Upper lobe of left lung (tissue), 6 donors: ENCODE results near the gene SLC25A13. TPM values are rescaled to one million over a fixed set of nuclear protein-coding genes. Genes with fewer than 3 reads are reported as not detected.

ENCODE experiments used
- ATAC-seq, 2 donors: fragments of 200-7000 bp; cut with Tn5 transposase; one replicate each; pipeline ENCODE4 v1.9.1; 2022; ENCODE audit warnings: mild to moderate bottlenecking in 2 of 2, moderate library complexity in 2 of 2; ENCODE audit not compliant: low FRiP score in 2 of 2
- DNase-seq, 2 donors: peaks; one replicate each; pipeline ENCODE4 v3.0.0-alpha.2; 2019 to 2020
- H3K27ac ChIP-seq, 4 donors: fragments of 200-600 bp; sonication (generic); one replicate each; pipeline ENCODE4 v1.5.1; 2016 to 2019
- H3K27me3 ChIP-seq, 4 donors: fragments of 200-600 bp; sonication (generic); one replicate each; pipeline ENCODE4 v1.5.1; 2017 to 2019
- H3K36me3 ChIP-seq, 4 donors: fragments of 200-600 bp; sonication (generic); one replicate each; pipeline ENCODE4 v1.5.1; 2016 to 2019
- H3K4me1 ChIP-seq, 4 donors: fragments of 200-600 bp; sonication (generic); one replicate each; pipeline ENCODE4 v1.5.1; 2018 to 2019
- H3K4me3 ChIP-seq, 4 donors: fragments of 200-600 bp; sonication (generic); one replicate each; pipeline ENCODE4 v1.5.1; 2017 to 2019; ENCODE audit warnings: mild to moderate bottlenecking in 2 of 4, moderate library complexity in 1 of 4
- H3K9me3 ChIP-seq, 4 donors: fragments of 200-600 bp; sonication (generic); one replicate each; pipeline ENCODE4 v1.5.1; 2018 to 2019
- EP300 ChIP-seq, 4 donors: sonication (generic); formaldehyde crosslinking; IDR thresholded peaks; one replicate each; pipeline ENCODE4 v1.5.1; 2017; ENCODE audit warnings: antibody characterized with exemption in 4 of 4, control low read depth in 2 of 4
- POLR2A ChIP-seq, 4 donors: fragments of 450-650 bp; IDR thresholded peaks; one replicate each; pipeline ENCODE4 v1.5.1; 2016 to 2017; ENCODE audit warnings: antibody characterized with exemption in 4 of 4, mild to moderate bottlenecking in 2 of 4
- POLR2AphosphoS5 ChIP-seq, 2 donors: sonication (generic); formaldehyde crosslinking; IDR thresholded peaks; one replicate each; pipeline ENCODE4 v1.5.1; 2017; ENCODE audit warnings: antibody characterized with exemption in 2 of 2
- WGBS, 2 donors: methylation state at CpG; one replicate each; pipeline ENCODE4 v1.1.5; 2017 to 2018; 5-methylcytosine and 5-hydroxymethylcytosine counted together
- total RNA-seq, 6 donors: library from RNA; depleted of rRNA in 4 of 6; stranded (reverse); fragments of >200 nt in 4 of 6; gene quantifications; one replicate each; pipeline versions ENCODE4 v1.1.0 to v1.2.1, GENCODE V29; 2016 to 2021
- TF ChIP-seq, protein P1 (sequence below), 6 experiments: fragments of 450-650 bp in 4 of 6; fragments of 200-600 bp in 2 of 6; sonication (generic) in 2 of 6; IDR thresholded peaks; one replicate each; pipeline ENCODE4 v1.5.1; 2016 to 2019; ENCODE audit warnings: antibody characterized with exemption in 6 of 6
- donor health status: DM: no; HTN: no; CAD: no; lungs with moderate emphysema.
- donor health status: DM: no; HTN: yes; CAD: no; lungs with severe emphysema.

Gene SLC25A13
- total RNA-seq, 6 donors from 2014 or later = 21.4 to 39.7 (median 30.8) TPM

DNA sequence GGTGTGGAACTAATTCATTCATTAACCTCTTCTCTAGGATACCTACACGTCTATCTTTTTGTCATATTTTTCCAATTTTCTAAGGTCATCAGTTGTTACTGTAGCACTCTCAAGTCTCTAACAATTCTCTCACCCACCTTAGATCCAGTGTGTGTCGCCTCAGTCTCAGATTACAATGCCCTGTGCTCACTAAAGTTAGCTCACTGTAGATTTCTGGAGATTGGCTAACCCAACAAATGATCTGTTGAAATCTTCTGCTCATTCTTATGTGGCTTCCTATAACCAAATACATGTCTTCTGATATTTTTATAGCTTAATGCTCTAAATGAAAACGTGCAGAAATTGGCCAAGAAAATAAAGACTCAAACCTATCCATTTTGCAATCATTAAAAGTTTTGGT, 142.6 kb downstream of the SLC25A13 start:
- no peaks in the 10 kb centered on the region for H3K4me1 ChIP-seq
- peaks cover 7 to 62% (median 18%) of the 10 kb centered on the region in 4 donors for H3K36me3 ChIP-seq
- no peak overlapping the region for H3K4me3 ChIP-seq
- TF ChIP-seq, protein P1, sequence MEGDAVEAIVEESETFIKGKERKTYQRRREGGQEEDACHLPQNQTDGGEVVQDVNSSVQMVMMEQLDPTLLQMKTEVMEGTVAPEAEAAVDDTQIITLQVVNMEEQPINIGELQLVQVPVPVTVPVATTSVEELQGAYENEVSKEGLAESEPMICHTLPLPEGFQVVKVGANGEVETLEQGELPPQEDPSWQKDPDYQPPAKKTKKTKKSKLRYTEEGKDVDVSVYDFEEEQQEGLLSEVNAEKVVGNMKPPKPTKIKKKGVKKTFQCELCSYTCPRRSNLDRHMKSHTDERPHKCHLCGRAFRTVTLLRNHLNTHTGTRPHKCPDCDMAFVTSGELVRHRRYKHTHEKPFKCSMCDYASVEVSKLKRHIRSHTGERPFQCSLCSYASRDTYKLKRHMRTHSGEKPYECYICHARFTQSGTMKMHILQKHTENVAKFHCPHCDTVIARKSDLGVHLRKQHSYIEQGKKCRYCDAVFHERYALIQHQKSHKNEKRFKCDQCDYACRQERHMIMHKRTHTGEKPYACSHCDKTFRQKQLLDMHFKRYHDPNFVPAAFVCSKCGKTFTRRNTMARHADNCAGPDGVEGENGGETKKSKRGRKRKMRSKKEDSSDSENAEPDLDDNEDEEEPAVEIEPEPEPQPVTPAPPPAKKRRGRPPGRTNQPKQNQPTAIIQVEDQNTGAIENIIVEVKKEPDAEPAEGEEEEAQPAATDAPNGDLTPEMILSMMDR (IDR thresholded peaks at IDR 0.05) = no peak
- TF ChIP-seq POLR2A (IDR thresholded peaks at IDR 0.05) = no peak
- TF ChIP-seq POLR2AphosphoS5 (IDR thresholded peaks at IDR 0.05) = no peak
- TF ChIP-seq EP300 (IDR thresholded peaks at IDR 0.05) = no peak
- H3K27ac ChIP-seq = no peak overlapping the region
- ATAC-seq = no peak
- no peaks in the 10 kb centered on the region for H3K27me3 ChIP-seq
- 83 to 92% methylated on average over 3 of the region's 3 CpGs for WGBS, 2 donors
- no peaks in the 10 kb centered on the region for H3K9me3 ChIP-seq
- DNase-seq = no peak

DNA sequence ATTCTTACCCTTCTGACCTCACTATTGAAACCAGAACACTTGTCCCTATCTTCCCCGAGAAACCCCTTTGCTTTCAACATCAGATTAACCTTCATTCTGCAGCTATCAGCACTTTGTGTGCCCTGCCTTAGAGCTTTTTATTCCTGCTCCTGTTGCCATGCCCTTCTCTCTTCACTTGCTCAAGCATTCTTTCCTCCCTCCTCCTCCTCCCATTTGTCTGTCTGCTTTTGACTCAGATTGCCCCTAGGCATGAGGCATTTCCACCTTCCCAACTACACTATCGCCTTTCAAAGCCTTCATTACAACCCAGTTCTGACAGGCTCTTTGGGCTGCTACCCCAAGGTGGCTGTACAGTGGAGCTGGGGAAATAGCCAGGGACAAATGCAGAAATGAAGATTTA, 143.3 kb downstream of the SLC25A13 start:
- WGBS, 2 donors = 94 to 95% methylated on average over 2 of the region's 2 CpGs
- TF ChIP-seq, protein P1 (IDR thresholded peaks at IDR 0.05) = no peak
- TF ChIP-seq EP300 (IDR thresholded peaks at IDR 0.05) (no peak), POLR2A (IDR thresholded peaks at IDR 0.05) (no peak), POLR2AphosphoS5 (IDR thresholded peaks at IDR 0.05) (no peak)
- ATAC-seq (no peak), DNase-seq (no peak)
- Histone ChIP-seq H3K9me3 (no peaks in the 10 kb centered on the region), H3K36me3 (peaks cover 5 to 55% (median 14%) of the 10 kb centered on the region in 4 donors), H3K4me3 (no peak overlapping the region), H3K4me1 (no peaks in the 10 kb centered on the region), H3K27me3 (no peaks in the 10 kb centered on the region), H3K27ac (no peak overlapping the region)

DNA sequence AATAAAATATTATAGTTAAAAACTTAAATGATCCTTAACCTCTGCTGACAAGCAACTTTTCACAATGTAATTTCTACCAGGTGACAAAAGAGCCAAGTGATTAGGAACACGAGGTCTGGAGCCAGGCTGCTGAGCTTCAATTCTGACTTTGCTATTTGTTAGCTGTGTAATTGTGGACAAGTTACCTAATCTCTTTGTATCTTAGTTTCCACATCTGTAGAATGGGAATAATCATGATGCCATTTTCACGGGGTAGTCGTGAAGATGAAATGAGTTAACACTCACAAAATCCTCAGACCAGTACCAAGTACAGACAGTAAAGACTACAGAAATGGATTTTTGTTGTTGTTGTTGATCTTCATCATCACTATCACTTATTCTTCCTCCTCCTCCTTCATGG, 144.5 kb downstream of the SLC25A13 start:
- no peaks in the 10 kb centered on the region for H3K4me1 ChIP-seq
- H3K27me3 ChIP-seq = no peaks in the 10 kb centered on the region
- ATAC-seq = no peak
- H3K9me3 ChIP-seq = no peaks in the 10 kb centered on the region
- no peak for TF ChIP-seq POLR2AphosphoS5 (IDR thresholded peaks at IDR 0.05)
- TF ChIP-seq, protein P1 (IDR thresholded peaks at IDR 0.05) = no peak
- no peak for TF ChIP-seq POLR2A (IDR thresholded peaks at IDR 0.05)
- no peak for TF ChIP-seq EP300 (IDR thresholded peaks at IDR 0.05)
- DNase-seq = no peak
- peaks cover 0 to 42% (median 6%) of the 10 kb centered on the region in 4 donors for H3K36me3 ChIP-seq
- no peak overlapping the region for H3K4me3 ChIP-seq
- no peak overlapping the region for H3K27ac ChIP-seq
- WGBS, 2 donors = 89 to 94% methylated on average over 3 of the region's 3 CpGs

DNA sequence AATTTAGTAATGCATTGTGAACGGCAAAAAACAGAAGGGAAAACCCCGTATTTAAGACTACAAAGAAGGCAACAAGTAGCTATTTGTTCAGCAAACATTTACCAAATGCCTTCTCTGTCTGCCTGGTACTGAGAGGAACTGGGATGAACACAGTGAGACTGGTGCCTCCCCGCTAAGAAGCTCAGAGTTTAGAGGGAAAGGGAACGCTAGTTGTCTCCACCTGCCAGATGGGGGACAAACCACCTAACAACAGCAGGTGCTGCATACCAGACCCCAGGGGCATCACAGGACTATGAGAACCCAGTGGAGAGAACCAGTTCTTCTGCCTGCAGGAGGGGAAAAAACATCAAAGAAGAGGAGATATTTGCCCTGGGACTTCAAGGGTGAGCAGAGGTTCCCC, 147.1 kb downstream of the SLC25A13 start:
- Histone ChIP-seq H3K27me3 (no peaks in the 10 kb centered on the region), H3K4me1 (no peaks in the 10 kb centered on the region), H3K27ac (no peak overlapping the region), H3K4me3 (no peak overlapping the region), H3K36me3 (peaks cover 0 to 57% (median 8%) of the 10 kb centered on the region in 4 donors), H3K9me3 (no peaks in the 10 kb centered on the region)
- TF ChIP-seq POLR2AphosphoS5 (IDR thresholded peaks at IDR 0.05) (no peak), POLR2A (IDR thresholded peaks at IDR 0.05) (no peak), EP300 (IDR thresholded peaks at IDR 0.05) (no peak)
- TF ChIP-seq, protein P1 (IDR thresholded peaks at IDR 0.05) = no peak
- no peak for ATAC-seq
- WGBS, 2 donors = 86 to 92% methylated on average over 4 of the region's 4 CpGs
- DNase-seq = no peak

DNA sequence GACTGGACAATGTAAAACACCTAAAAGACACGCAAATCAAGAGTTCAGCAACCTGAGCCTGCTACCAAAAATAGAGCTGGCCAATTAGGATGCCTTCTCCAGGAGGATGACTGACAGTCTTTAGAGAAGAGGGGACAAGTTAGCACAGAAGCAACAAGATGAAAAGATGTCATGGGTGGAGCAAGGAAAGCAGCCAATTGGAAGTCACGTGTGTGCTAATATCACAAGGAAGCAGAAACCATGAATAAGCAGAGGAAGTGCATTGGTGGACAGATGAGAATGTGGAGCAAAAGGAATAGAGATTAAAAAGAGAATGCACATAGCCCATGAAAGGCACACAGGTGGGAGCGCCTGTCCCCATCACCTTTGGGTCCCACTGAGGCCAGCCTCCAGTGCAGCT, 148.1 kb downstream of the SLC25A13 start:
- peaks cover 0 to 61% (median 12%) of the 10 kb centered on the region in 4 donors for H3K36me3 ChIP-seq
- H3K27ac ChIP-seq = no peak overlapping the region
- TF ChIP-seq EP300 (IDR thresholded peaks at IDR 0.05) (no peak), POLR2AphosphoS5 (IDR thresholded peaks at IDR 0.05) (no peak), POLR2A (IDR thresholded peaks at IDR 0.05) (no peak)
- TF ChIP-seq, protein P1 (IDR thresholded peaks at IDR 0.05) = no peak
- H3K4me3 ChIP-seq = no peak overlapping the region
- H3K9me3 ChIP-seq = no peaks in the 10 kb centered on the region
- no peaks in the 10 kb centered on the region for H3K27me3 ChIP-seq
- DNase-seq (no peak), ATAC-seq (no peak)
- H3K4me1 ChIP-seq = no peaks in the 10 kb centered on the region
- 86 to 92% methylated on average over 3 of the region's 3 CpGs for WGBS, 2 donors
